Activated CD8-positive, alpha-beta T cell treated with anti-CD3 and anti-CD28 coated beads, Interleukin-2, amount 10 ng/mL, durations not matched to agents 7 days and 5 days (primary cell): ENCODE results near the gene PDSS2. TPM values are rescaled to one million over a fixed set of nuclear protein-coding genes. Genes with fewer than 3 reads are reported as not detected.

Source experiments
- ATAC-seq: fragments of 150-1000 bp; cut with Tn5 transposase; one replicate; pipeline ENCODE4 v1.10.0; 2021; ENCODE audit warnings: moderate library complexity
- CTCF ChIA-PET: fragments of 350-600 bp; sonication (Branson Sonifier 250); formaldehyde crosslinking; loops from one replicate; lab custom pipeline; 2021; ENCODE audit warnings: antibody characterized with exemption; lab: Charles Lee
- POLR2A ChIA-PET: fragments of 350-600 bp; sonication (Branson Sonifier 250); formaldehyde crosslinking; loops from one replicate; lab custom pipeline; 2021; ENCODE audit warnings: antibody characterized with exemption; lab: Charles Lee
- DNase-seq: peaks from one replicate; pipeline ENCODE4 v3.0.0-alpha.2; 2020
- H3K27ac Mint-ChIP-seq: one replicate; pipeline ENCODE4 v1.8.0; 2021; ENCODE audit warnings: mild to moderate bottlenecking, mixed read lengths
- H3K27me3 Mint-ChIP-seq: one replicate; pipeline ENCODE4 v1.8.0; 2021; ENCODE audit warnings: low read depth, mixed read lengths
- H3K36me3 Mint-ChIP-seq: one replicate; pipeline ENCODE4 v1.8.0; 2021; ENCODE audit warnings: low read depth, mixed read lengths
- H3K4me1 Mint-ChIP-seq: one replicate; pipeline ENCODE4 v1.8.0; 2021; ENCODE audit warnings: low read depth, mixed read lengths
- H3K4me3 Mint-ChIP-seq: one replicate; pipeline ENCODE4 v1.8.0; 2021; ENCODE audit warnings: mild to moderate bottlenecking, mixed read lengths
- H3K9me3 Mint-ChIP-seq: one replicate; pipeline ENCODE4 v1.8.0; 2022; ENCODE audit warnings: mixed read lengths; ENCODE audit not compliant: insufficient read depth
- total RNA-seq, 2 experiments: library from RNA; stranded (reverse); gene quantifications; one replicate each; pipeline ENCODE4 v1.2.3, GENCODE V29; 2021

Gene PDSS2
- total RNA-seq, 2 experiments from 2014 or later, result 14.2 to 14.6 TPM

DNA sequence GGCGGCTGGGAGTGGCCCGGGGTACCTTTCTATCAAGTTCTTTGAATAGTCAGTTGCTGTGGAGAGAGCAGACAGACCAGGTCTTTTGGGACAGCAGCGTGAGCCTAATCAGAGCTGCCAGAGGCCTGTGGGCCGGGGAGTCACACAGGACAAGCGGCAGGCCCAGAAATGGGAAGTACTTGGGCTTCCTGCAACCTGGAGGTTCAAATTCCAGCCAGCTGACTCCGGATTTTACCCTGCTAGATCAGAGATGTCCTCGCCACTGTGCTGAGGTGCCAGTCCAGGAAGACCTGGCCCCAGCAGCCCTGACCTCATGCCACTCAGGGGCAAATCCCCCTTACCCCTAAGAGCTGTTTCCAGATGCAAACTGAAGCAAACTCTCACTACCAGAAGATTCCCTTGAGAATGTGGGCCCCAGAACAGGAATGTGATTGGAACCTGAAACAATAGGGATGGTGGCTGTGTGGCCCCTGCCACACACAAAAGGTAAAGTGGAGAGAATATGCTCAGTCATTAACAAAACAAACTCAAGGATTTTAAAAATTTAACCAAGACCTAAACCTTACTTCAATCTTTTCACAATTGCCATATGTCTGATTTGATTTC lies 353.8 kb downstream of the PDSS2 start:
- ChIA-PET POLR2A (interaction anchor here (0.7 kb wide), 1 partner anchor 10 kb away, joined by 5 read pairs; the partner anchor contains the start of gene BEND3), CTCF (interaction anchor here (1.4 kb wide), 1 partner anchor 8 kb away, joined by 6 read pairs; no protein-coding TSS in a partner anchor)
- peaks cover 3% of the 10 kb centered on the region for H3K4me1 Mint-ChIP-seq
- H3K9me3 Mint-ChIP-seq, result no peaks in the 10 kb centered on the region
- H3K4me3 Mint-ChIP-seq, result no peak overlapping the region
- ATAC-seq, result no peak
- H3K36me3 Mint-ChIP-seq, result no peaks in the 10 kb centered on the region
- no peak for DNase-seq
- H3K27ac Mint-ChIP-seq, result no peak overlapping the region
- no peaks in the 10 kb centered on the region for H3K27me3 Mint-ChIP-seq

DNA sequence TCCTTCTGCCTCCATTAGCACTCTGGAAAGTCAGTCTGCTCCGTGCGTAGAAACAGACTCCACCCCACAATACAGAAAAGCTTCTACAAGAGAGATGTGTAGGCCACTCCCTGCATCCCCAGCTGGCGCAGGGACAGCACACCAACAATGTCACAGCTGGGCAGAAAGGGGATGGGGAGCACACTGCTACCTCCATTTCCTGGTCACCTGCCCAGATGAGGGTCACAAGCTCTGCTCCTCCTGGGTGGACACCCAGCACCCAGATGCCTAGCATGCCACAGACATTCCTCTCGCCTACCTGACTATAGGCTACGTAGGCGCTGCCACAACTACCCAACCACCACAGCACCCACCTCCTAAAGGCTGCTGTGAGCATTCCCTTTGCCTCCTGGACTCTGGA lies 356.3 kb downstream of the PDSS2 start:
- no peaks in the 10 kb centered on the region for H3K36me3 Mint-ChIP-seq
- H3K27me3 Mint-ChIP-seq, result no peaks in the 10 kb centered on the region
- H3K27ac Mint-ChIP-seq, result no peak overlapping the region
- DNase-seq, result no peak
- ATAC-seq, result no peak
- H3K4me3 Mint-ChIP-seq, result no peak overlapping the region
- H3K4me1 Mint-ChIP-seq, result no peaks in the 10 kb centered on the region
- CTCF ChIA-PET, result interaction anchor here (0.5 to 1.2 kb wide), 2 partner anchors 11 to 137 kb away, joined by 3 to 4 read pairs; no protein-coding TSS in a partner anchor
- H3K9me3 Mint-ChIP-seq, result no peaks in the 10 kb centered on the region
- POLR2A ChIA-PET, result no interaction called here

Other genes with a start within 250 kb of the PDSS2 start
- gene SOBP, start 30.6 kb upstream of the PDSS2 start, total RNA-seq, result 1 to 10 TPM; 1.0 to 1.2 TPM